Measurements from ENCODE around the gene PC. TPM values are rescaled to one million over a fixed set of nuclear protein-coding genes. Genes with fewer than 3 reads are reported as not detected.
A peak's percentile ranks its signal among the peaks of the same experiment; 100 is the strongest.

Gene PC
- total and polyA plus RNA-seq, 9 of the 15 experiments (the other 6 are each of a cell fraction or from before 2014, with no cell fraction given): 0.94 to 38.0 (median 8.7) TPM

- WGBS (ENCODE audit: insufficient coverage, low coverage, missing lambda C conversion rate): 7% methylated on average over 24 of the region's 51 CpGs
- intact Hi-C loops (cut with micrococcal nuclease): no loop called here
- peak; percentile 83 for FAIRE-seq
- TF ChIP-seq ZNF165 (CRISPR knock-in tag; IDR thresholded peaks at IDR 0.05; ENCODE audit: borderline replicate concordance): peak; percentile 76; the same call in 1 of the 2 replicates
- 0 out of 2 replicates have a peak, but pooled peaks have one; percentile 40 for TF ChIP-seq DEAF1 (CRISPR knock-in tag; IDR thresholded peaks at IDR 0.05)
- TF ChIP-seq CXXC5 (CRISPR knock-in tag; IDR thresholded peaks at IDR 0.05): peak; percentile 91
- TF ChIP-seq GABPA (tag; conservative IDR thresholded peaks at IDR 0.05; ENCODE audit: low read depth): peak; percentile 73
- peak; percentile 24; the same call in 1 of the 2 replicates for TF ChIP-seq NR2C2 (CRISPR knock-in tag; IDR thresholded peaks at IDR 0.05)
- no peak for TF ChIP-seq NR2C2 (tag; IDR thresholded peaks at IDR 0.05)
- 0 out of 4 replicates have a peak, but pooled peaks have one; percentile 21 to 41 for TF ChIP-seq SIN3A (IDR thresholded peaks at IDR 0.05; ENCODE audit: borderline replicate concordance in 2 of 2, control insufficient read depth in 1 of 2, low read depth in 2 of 2, low read length in 2 of 2)
- TF ChIP-seq TCF15 (CRISPR knock-in tag; IDR thresholded peaks at IDR 0.05): no peak
- peak in 1 of 2 experiments; percentile 10; a peak in 1 of 4 replicates for TF ChIP-seq SRF (CRISPR knock-in tag; IDR thresholded peaks at IDR 0.05)
- TF ChIP-seq ZNF77 (CRISPR knock-in tag; IDR thresholded peaks at IDR 0.05): no peak
- no peak for TF ChIP-seq RBM15 (IDR thresholded peaks at IDR 0.05; ENCODE audit: insufficient read depth, low read length)
- peak; percentile 32; the same call in 1 of the 2 replicates for TF ChIP-seq NKRF (IDR thresholded peaks at IDR 0.05; ENCODE audit: borderline replicate concordance)
These were observed 102.3 kb downstream of the PC start for GRCh38 chr11:66855574-66856495.

More at GRCh38 chr11:66855574-66856495, 102.3 kb downstream of the PC start:
- ChIA-PET CTCF (ENCODE audit: low intra/inter-chr PET ratio) (no interaction called here), POLR2A (interaction anchor here (0.7 to 5.5 kb wide), 6 partner anchors 9 to 543 kb away, joined by 3 to 58 read pairs (median 5); partner anchors contain the start of gene RCE1)
- DNase-seq (ENCODE audit: extremely low read depth in 1 of 4, low spot score in 3 of 4): peak; percentile 97 to 98 (median 98)
- BruUV-seq (replicated peaks): TSS peak; percentile 95
- Histone ChIP-seq H3K9me3 (replicated peaks; ENCODE audit: control insufficient read depth, insufficient read depth, low read depth, low read length) (no peaks in the 10 kb centered on the region), H3K4me2 (ENCODE audit: insufficient read depth, low read length) (peak overlapping the region; percentile 96), H3K36me3 (ENCODE audit: control insufficient read depth, insufficient read depth, low read length) (peaks cover 34% of the 10 kb centered on the region; the same call in 2 of the 3 replicates), H3K27me3 (ENCODE audit: control insufficient read depth in 2 of 2, insufficient read depth in 2 of 2, low read length in 2 of 2) (no peaks in the 10 kb centered on the region), H3K4me3 (peak overlapping the region; percentile 68), H3K27ac (ENCODE audit: extremely low read depth, low read depth, low read length) (peak overlapping the region; percentile 98), H2AFZ (ENCODE audit: low read depth, low read length) (peak overlapping the region; percentile 92), H3K79me2 (ENCODE audit: control insufficient read depth, insufficient read depth, low read length) (peaks cover 25% of the 10 kb centered on the region), H4K20me1 (replicated peaks; ENCODE audit: control insufficient read depth, insufficient read depth, low read length) (no peaks in the 10 kb centered on the region), H3K9ac (ENCODE audit: insufficient read depth in 1 of 2, low read depth in 2 of 2, low read length in 2 of 2) (peak overlapping the region; percentile 96 to 99), H3K4me1 (replicated peaks in 1 of 2; ENCODE audit: control insufficient read depth in 2 of 2, insufficient read depth in 2 of 2, low read length in 2 of 2) (peaks cover 11 to 95% of the 10 kb centered on the region in 2 experiments; a peak in 4 of 5 replicates), H3K9me1 (ENCODE audit: control insufficient read depth, insufficient read depth, low read length) (no peaks in the 10 kb centered on the region)
- in situ Hi-C loops (cut with MboI): no loop called here
- ATAC-seq: peak; percentile 95
